K562 treated with DMSO at 1 percent for 12 hours (cell line): ENCODE data around the gene UNC13D. TPM values are rescaled to one million over a fixed set of nuclear protein-coding genes. Genes with fewer than 3 reads are reported as not detected.

Source experiments
- total RNA-seq: library from RNA; unstranded; fragments of 300-600 nt; gene quantifications from 2 replicates; pipeline ENCODE4 v1.2.3, GENCODE V29; 2022; ENCODE audit not compliant: insufficient read depth

The UNC13D gene
- 63.4 and 90.9 TPM in 2 replicates for total RNA-seq

GRCh38 chr17:75843577-75844529 is at the start of gene UNC13D:
UNC13D (minus strand) TSS chr17:75844404; CDS start chr17:75844337, 67 bp downstream.

GRCh38 chr17:75878174-75878998 is 34.2 kb upstream of the UNC13D start, which contains the start of gene TRIM47:
TRIM47 (minus strand) TSS chr17:75878581; CDS start chr17:75878548, 33 bp downstream.

GRCh38 chr17:75855310-75856061 is 11.3 kb upstream of the UNC13D start, which contains the start of gene WBP2:
WBP2 (minus strand) TSS chr17:75855335; CDS start chr17:75855297, 38 bp downstream.

GRCh38 chr17:75784473-75785015 is 59.7 kb downstream of the UNC13D start, which contains the start of gene UNK:
UNK (plus strand) TSS chr17:75784806; CDS start chr17:75784881, 75 bp downstream.

Other genes starting within 250 kb of the UNC13D start
- gene SMIM5, start 211.0 kb downstream of the UNC13D start, total RNA-seq = 1.3 TPM in 1 of 2 replicates, not detected in the other
- gene RECQL5, start 177.2 kb downstream of the UNC13D start, total RNA-seq = 17.5 and 25.8 TPM in 2 replicates
- 55.4 and 61.6 TPM in 2 replicates for gene SAP30BP, start 177.1 kb downstream of the UNC13D start, total RNA-seq
- 0.84 and 9.1 TPM in 2 replicates for gene ITGB4, start 122.9 kb downstream of the UNC13D start, total RNA-seq
- 52.5 and 77.1 TPM in 2 replicates for gene GALK1, start 79.2 kb downstream of the UNC13D start, total RNA-seq
- gene UNK, start 59.6 kb downstream of the UNC13D start, total RNA-seq = 18.5 and 42.1 TPM in 2 replicates
- gene WBP2, start 10.9 kb upstream of the UNC13D start, total RNA-seq = 134 and 171 TPM in 2 replicates
- gene TRIM47, start 34.2 kb upstream of the UNC13D start, total RNA-seq = 3.2 and 3.4 TPM in 2 replicates
- gene TRIM65, start 52.5 kb upstream of the UNC13D start, total RNA-seq = 17.7 and 29.8 TPM in 2 replicates
- gene MRPL38, start 60.5 kb upstream of the UNC13D start, total RNA-seq = 90.0 and 95.5 TPM in 2 replicates
- gene FBF1, start 96.6 kb upstream of the UNC13D start, total RNA-seq = 3.3 and 6.5 TPM in 2 replicates
- gene ACOX1, start 134.8 kb upstream of the UNC13D start, total RNA-seq = 5.8 and 17.7 TPM in 2 replicates
- 22.4 and 25.5 TPM in 2 replicates for gene TEN1, start 134.8 kb upstream of the UNC13D start, total RNA-seq
- gene CDK3, start 156.5 kb upstream of the UNC13D start, total RNA-seq = 5.8 and 8.0 TPM in 2 replicates
- gene EVPL, start 182.9 kb upstream of the UNC13D start, total RNA-seq = 0.09 TPM in 1 of 2 replicates, not detected in the other
- gene SRP68, start 228.1 kb upstream of the UNC13D start, total RNA-seq = 72.8 and 93.8 TPM in 2 replicates
- gene GALR2, start 230.4 kb upstream of the UNC13D start, total RNA-seq = not detected in 2 replicates
- 2.2 and 10.7 TPM in 2 replicates for gene ZACN, start 234.8 kb upstream of the UNC13D start, total RNA-seq